Ovary (tissue), 9 donors: Measurements from ENCODE around the gene TNFRSF21. TPM values are rescaled to one million over a fixed set of nuclear protein-coding genes. Genes with fewer than 3 reads are reported as not detected.
"Not testable (repeated sequence)": the region's sequence is repeated elsewhere in the genome, so short reads cannot be mapped to it uniquely, and the experiment has no call there.

ENCODE experiments used
- DNase-seq, 5 donors: peaks; one replicate each; pipeline ENCODE4 v3.0.0-alpha.2; 2019 to 2020
- H3K27ac ChIP-seq, 2 donors: fragments of 200-600 bp; one replicate each; pipeline versions ENCODE4 v1.5.1 to v1.8.0; 2019 to 2022
- H3K27me3 ChIP-seq: fragments of 200-600 bp; one replicate; pipeline ENCODE4 v1.8.0; 2022
- H3K36me3 ChIP-seq: fragments of 200-600 bp; sonication (generic); one replicate; pipeline ENCODE4 v1.5.1; 2019
- H3K4me1 ChIP-seq: one replicate; pipeline ENCODE4 v1.8.1; 2013; ENCODE audit warnings: mild to moderate bottlenecking, moderate library complexity; ENCODE audit not compliant: insufficient read depth
- H3K4me3 ChIP-seq: fragments of 200-600 bp; sonication (generic); one replicate; pipeline ENCODE4 v1.5.1; 2017
- H3K9me3 ChIP-seq, 2 donors: fragments of 200-600 bp in 1 of 2; sonication (generic) in 1 of 2; one replicate each; pipeline versions ENCODE4 v1.5.1 to v1.8.1; 2013 to 2019; ENCODE audit warnings: mild to moderate bottlenecking in 1 of 2, moderate library complexity in 1 of 2
- CTCF ChIP-seq, 3 donors: fragments of 450-650 bp in 2 of 3; fragments of 200-600 bp in 1 of 3; IDR thresholded peaks; one replicate each; pipeline versions ENCODE4 v1.5.1 to v1.8.0; 2016 to 2022; ENCODE audit warnings: antibody characterized with exemption in 3 of 3, mild to moderate bottlenecking in 1 of 3
- EP300 ChIP-seq: sonication (generic); formaldehyde crosslinking; IDR thresholded peaks from one replicate; pipeline ENCODE4 v1.6.1; 2017; ENCODE audit warnings: antibody characterized with exemption
- POLR2A ChIP-seq: fragments of 450-650 bp; IDR thresholded peaks from one replicate; pipeline ENCODE4 v1.6.1; 2017; ENCODE audit warnings: antibody characterized with exemption, mild to moderate bottlenecking, moderate library complexity
- WGBS, 3 donors: extraction: QIAGEN DNeasy Blood & Tissue Kit in 1 of 3; methylation state at CpG; one replicate each; pipeline versions ENCODE4 v1.1.5 to v1.1.7; 2013 to 2017; 5-methylcytosine and 5-hydroxymethylcytosine counted together
- intact Hi-C, 4 donors: fragments of 100-400 bp; cut with DNase I; formaldehyde crosslinking; loops; one replicate each; pipeline versions ENCODE4 v1.11.0 to v1.15.1; 2022 to 2023
- polyA plus RNA-seq, 2 donors: library from polyadenylated mRNA; stranded (reverse); fragments of 200-250 nt in 1 of 2; fragments of 350-450 nt in 1 of 2; fragmentation: Illumina TruSeq in 1 of 2; extraction: RNeasy Lipid Tissue Mini Kit (QIAGEN cat#74804) in 1 of 2; gene quantifications; one replicate each; pipeline ENCODE4 v1.2.3, GENCODE V29; 2013 to 2014
- total RNA-seq, 7 donors: library from RNA; depleted of rRNA in 2 of 7; stranded (reverse); fragments of >200 nt in 2 of 7; fragmentation: NEBNext Ultra II Directional in 3 of 7; extraction: Animal tissue kit (Norgen Biotek cat#: 25700) in 3 of 7; gene quantifications; one replicate each; pipeline versions ENCODE4 v1.1.0 to v1.2.4, GENCODE V29; 2016 to 2023
- donor health status: DM: no; HTN: no; CAD: no; lungs with moderate emphysema.
- donor health status: DM: no; HTN: no; CAD: no.
- donor health status: Bipolar disorder and iron deficiency.
- donor health status: DM: yes; HTN: yes; CAD: no.
- donor health status: DM: no; HTN: no; CAD: no.
- donor health status: DM: yes; HTN: yes; CAD: no.

The TNFRSF21 gene
- total and polyA plus RNA-seq, 9 donors = 4.9 to 18.3 (median 13.5) TPM

- no peaks in the 10 kb centered on the region for H3K36me3 ChIP-seq
- no peaks in the 10 kb centered on the region for H3K9me3 ChIP-seq
- TF ChIP-seq POLR2A (no peak), EP300 (no peak), CTCF (IDR thresholded peaks at IDR 0.05) (no peak)
- no peak overlapping the region for H3K4me3 ChIP-seq
- H3K4me1 ChIP-seq = no peaks in the 10 kb centered on the region
- WGBS, 3 donors = 96 to 98% (median 98%) methylated on average over 7 of the region's 7 CpGs
- H3K27ac ChIP-seq = no peak overlapping the region
- intact Hi-C loops = no loop called here
- no peaks in the 10 kb centered on the region for H3K27me3 ChIP-seq
- no peak for DNase-seq
Measured at GRCh38 chr6:47283993-47284392, 25.7 kb downstream of the TNFRSF21 start.

- H3K27ac ChIP-seq = no peak overlapping the region
- H3K4me3 ChIP-seq = no peak overlapping the region
- no peaks in the 10 kb centered on the region for H3K36me3 ChIP-seq
- no peaks in the 10 kb centered on the region for H3K4me1 ChIP-seq
- 65 to 83% (median 75%) methylated on average over 3 of the region's 3 CpGs for WGBS, 3 donors
- no peaks in the 10 kb centered on the region for H3K9me3 ChIP-seq
- no peak for DNase-seq
- no peaks in the 10 kb centered on the region for H3K27me3 ChIP-seq
- intact Hi-C loops = no loop called here
- TF ChIP-seq EP300 = no peak
- no peak for TF ChIP-seq POLR2A
- TF ChIP-seq CTCF (IDR thresholded peaks at IDR 0.05) = no peak
Measured at GRCh38 chr6:47278545-47278944, 31.2 kb downstream of the TNFRSF21 start.

GRCh38 chr6:47277702-47278101, 32.0 kb downstream of the TNFRSF21 start:
- no peak overlapping the region for H3K27ac ChIP-seq
- no peaks in the 10 kb centered on the region for H3K27me3 ChIP-seq
- no peak overlapping the region for H3K4me3 ChIP-seq
- TF ChIP-seq EP300 (no peak), POLR2A (no peak), CTCF (IDR thresholded peaks at IDR 0.05) (no peak)
- H3K4me1 ChIP-seq = no peaks in the 10 kb centered on the region
- 89 to 96% (median 94%) methylated on average over 4 of the region's 4 CpGs for WGBS, 3 donors
- H3K36me3 ChIP-seq = no peaks in the 10 kb centered on the region
- H3K9me3 ChIP-seq = no peaks in the 10 kb centered on the region
- intact Hi-C loops = no loop called here
- DNase-seq = no peak

GRCh38 chr6:47276377-47276776, 33.3 kb downstream of the TNFRSF21 start:
- H3K4me3 ChIP-seq = no peak overlapping the region
- no peaks in the 10 kb centered on the region for H3K9me3 ChIP-seq
- no peaks in the 10 kb centered on the region for H3K27me3 ChIP-seq
- no peak overlapping the region for H3K27ac ChIP-seq
- intact Hi-C loops = no loop called here
- TF ChIP-seq CTCF (IDR thresholded peaks at IDR 0.05) (no peak), EP300 (no peak), POLR2A (no peak)
- no peaks in the 10 kb centered on the region for H3K4me1 ChIP-seq
- H3K36me3 ChIP-seq = no peaks in the 10 kb centered on the region
- 77 to 88% (median 82%) methylated on average over 3 of the region's 3 CpGs for WGBS, 3 donors
- no peak for DNase-seq

- H3K36me3 ChIP-seq = no peaks in the 10 kb centered on the region
- no peak overlapping the region for H3K27ac ChIP-seq
- no peak overlapping the region for H3K4me3 ChIP-seq
- TF ChIP-seq CTCF (IDR thresholded peaks at IDR 0.05) (no peak), POLR2A (no peak), EP300 (no peak)
- no peaks in the 10 kb centered on the region for H3K27me3 ChIP-seq
- 85 to 95% (median 93%) methylated on average over 2 of the region's 2 CpGs for WGBS, 3 donors
- no peaks in the 10 kb centered on the region for H3K4me1 ChIP-seq
- DNase-seq = no peak
- intact Hi-C loops = no loop called here
- no peaks in the 10 kb centered on the region for H3K9me3 ChIP-seq
Measured at GRCh38 chr6:47275640-47276039, 34.1 kb downstream of the TNFRSF21 start.

- 95 to 98% (median 98%) methylated on average over 5 of the region's 5 CpGs for WGBS, 3 donors
- H3K27ac ChIP-seq, H3K4me1 ChIP-seq, H3K4me3 ChIP-seq, H3K36me3 ChIP-seq, H3K9me3 ChIP-seq, DNase-seq, H3K27me3 ChIP-seq, intact Hi-C loops: not testable (repeated sequence)
Measured at GRCh38 chr6:47275132-47275531, 34.6 kb downstream of the TNFRSF21 start.
